Tongue (tissue), 2 donors: ENCODE data around the gene COMMD10. TPM values are rescaled to one million over a fixed set of nuclear protein-coding genes. Genes with fewer than 3 reads are reported as not detected.
A peak's percentile ranks its signal among the peaks of the same experiment; 100 is the strongest.

Experiments
- DNase-seq: peaks from one replicate; pipeline ENCODE4 v3.0.0-alpha.2; 2015
- total RNA-seq: library from RNA; depleted of rRNA; stranded (reverse); fragments of >200 nt; gene quantifications from one replicate; pipeline ENCODE4 v1.2.3, GENCODE V29; 2014

Gene COMMD10
- total RNA-seq, 1 donor from 2014 or later: 47.9 TPM

DNA sequence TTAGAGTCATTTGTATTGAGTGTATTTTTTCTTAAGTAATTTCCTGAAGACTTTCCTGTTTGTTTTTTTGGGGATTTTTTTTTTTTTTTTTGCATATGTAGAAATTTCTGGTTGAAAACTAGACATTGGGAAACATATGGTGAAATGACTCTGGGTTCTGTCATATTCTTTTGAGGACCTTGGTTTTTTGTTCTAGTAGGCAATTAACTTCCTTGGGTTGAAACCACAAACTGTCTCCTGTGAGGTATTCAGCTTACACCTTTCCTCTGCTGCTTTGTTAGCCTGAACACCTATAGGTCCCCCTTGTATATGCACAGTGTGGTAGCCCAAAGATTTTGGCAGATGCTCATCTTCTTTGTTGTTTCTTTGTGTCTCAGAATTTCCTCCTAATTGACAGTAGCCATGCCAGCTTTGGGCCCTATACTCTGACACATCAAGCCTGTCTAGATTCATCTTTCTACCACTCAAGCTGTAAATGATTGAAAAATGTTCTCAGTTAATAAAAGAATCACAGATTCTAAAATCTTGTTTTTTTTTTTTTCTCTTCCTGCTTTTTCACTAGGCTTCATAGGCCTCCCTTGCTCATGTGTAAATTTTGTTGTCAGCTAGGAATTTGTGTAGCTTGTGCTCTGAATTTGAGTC lies 140.6 kb downstream of the COMMD10 start:
- DNase-seq: no peak

GRCh38 chr5:116229131-116229689 lies 144.4 kb downstream of the COMMD10 start:
- DNase-seq: no peak

DNA sequence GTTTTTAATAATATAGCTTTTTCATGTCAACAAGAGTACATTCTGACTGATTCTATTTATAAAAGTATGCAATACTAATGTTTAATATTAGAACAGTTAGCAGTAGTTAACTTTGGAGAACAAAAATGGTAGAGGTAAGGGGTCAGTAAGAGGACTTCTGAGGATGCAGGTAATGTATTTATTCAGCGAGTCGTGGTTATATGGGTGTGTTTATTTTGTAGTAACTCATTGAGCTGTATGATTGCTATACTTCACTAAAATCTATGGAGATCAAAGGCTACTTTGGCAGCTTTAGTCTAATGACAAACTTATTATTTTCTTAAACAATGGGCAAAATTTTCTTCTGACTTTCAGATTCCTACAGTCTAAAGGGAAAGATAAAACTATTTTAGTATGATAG lies 146.5 kb downstream of the COMMD10 start:
- no peak for DNase-seq

DNA sequence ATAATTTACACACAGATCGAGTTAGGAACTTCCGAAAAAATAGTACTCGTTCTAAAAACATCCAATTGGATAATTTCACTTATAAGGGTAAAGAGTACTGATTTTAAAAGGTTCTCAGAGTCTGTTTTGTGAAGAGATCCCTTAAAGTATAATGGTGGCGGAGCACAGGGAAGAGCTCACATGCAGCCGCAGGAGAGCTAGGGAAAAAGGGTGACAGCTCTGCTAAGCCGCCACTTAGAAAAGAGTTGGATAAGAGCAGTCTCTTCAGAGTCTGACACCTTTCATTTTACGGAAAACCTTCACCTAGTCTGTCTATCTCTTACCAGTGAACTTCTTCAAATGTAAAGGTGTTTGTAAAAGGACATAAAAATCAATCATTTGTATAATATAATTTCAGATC lies 149.9 kb downstream of the COMMD10 start:
- no peak for DNase-seq

DNA sequence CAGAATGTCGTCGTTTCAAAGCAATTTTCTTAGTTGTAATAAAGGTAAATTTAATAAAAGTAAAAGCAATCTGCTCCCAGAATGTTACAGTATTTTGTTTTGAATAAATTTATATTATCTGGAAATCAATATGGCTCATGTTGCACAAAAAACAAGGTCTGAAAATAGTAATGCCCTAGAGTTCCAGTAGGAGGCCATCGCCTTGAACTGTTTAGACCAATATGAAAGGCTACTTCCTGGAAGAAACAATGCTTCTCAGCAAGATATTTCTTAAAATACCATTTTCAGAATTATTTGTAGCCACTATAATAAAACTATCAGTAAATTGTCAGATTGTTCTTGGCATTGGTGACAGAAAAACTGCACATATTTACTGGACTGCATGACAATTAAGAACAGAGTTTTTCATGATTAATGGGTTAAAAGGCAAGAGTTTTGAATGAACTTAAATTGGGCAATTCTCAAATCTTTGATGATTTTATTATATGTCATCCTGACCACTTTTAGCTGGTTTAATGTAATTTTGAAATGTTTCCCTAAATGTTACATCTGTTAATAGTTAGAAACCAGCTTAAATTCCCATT lies 153.2 kb downstream of the COMMD10 start:
- DNase-seq: no peak

GRCh38 chr5:116242343-116242742 lies 157.5 kb downstream of the COMMD10 start:
- peak; percentile 29 for DNase-seq

DNA sequence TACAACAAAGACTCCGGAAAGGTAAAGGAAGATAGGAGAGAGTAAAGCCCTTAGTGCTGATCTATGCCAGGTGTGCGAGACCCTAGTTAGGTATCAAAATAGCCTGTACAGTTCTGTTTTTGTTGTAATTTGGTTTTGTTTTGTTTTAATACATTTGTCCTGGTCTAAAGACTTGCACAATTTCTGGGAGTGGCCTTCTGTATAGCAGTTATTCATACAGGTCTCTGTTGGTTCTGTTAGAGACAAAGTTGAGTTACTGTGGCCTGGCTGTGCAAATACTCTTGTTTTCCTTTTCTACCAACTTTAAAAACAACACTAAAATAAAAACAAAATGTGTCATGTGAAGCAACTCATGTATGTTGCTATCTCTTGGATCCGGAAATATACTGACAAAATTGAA lies 163.6 kb downstream of the COMMD10 start:
- DNase-seq: no peak

- no peak for DNase-seq
Measured at GRCh38 chr5:116249648-116250047, 164.8 kb downstream of the COMMD10 start.

DNA sequence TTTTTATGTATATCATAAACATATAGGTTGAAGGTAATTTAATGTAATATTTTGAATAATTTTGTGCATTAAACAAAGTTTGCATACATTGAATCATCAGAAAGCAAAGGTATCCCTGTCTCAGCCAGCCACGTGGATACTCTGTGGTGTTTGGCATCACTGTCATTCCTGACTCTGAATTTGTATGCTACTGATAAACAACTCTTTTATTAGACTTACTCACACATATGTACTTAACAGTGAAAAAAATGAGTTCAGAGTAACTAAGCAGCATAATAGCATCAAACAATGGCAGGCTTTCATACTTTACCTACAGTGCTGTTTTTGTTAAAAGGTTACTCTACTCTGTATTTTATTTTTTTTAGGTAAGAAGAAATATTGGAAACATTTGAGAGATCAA lies 171.9 kb downstream of the COMMD10 start:
- DNase-seq: no peak

GRCh38 chr5:116265471-116265870 lies 180.6 kb downstream of the COMMD10 start:
- DNase-seq: no peak

DNA sequence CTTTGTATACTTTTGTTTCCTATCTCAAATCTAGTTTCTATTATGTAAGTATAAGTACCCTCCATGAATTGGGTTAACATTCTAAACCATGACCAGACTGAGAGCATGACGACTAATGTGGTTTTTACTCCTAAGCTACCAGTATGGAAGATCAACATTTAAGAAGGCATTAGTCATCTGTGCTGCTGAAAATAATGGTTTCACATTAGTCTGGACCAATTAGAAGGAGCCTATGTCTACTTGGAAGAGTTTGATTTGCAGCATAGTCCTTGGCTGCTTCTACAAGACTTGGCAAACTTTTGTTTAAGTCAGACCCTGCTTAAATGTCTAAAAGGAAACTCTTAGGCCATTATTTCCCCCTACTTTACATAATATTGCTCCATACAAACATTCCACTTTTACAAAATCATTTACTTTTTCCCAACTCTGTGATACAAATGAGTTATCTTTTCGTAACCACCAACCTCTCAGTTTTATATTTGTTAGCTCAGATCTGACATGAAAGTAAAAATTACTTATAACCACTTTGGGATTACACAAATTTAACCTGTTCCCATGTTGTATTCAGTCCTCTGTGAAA lies 186.7 kb downstream of the COMMD10 start:
- DNase-seq: no peak

- DNase-seq: no peak
Measured at GRCh38 chr5:116272281-116272941, 187.6 kb downstream of the COMMD10 start.

DNA sequence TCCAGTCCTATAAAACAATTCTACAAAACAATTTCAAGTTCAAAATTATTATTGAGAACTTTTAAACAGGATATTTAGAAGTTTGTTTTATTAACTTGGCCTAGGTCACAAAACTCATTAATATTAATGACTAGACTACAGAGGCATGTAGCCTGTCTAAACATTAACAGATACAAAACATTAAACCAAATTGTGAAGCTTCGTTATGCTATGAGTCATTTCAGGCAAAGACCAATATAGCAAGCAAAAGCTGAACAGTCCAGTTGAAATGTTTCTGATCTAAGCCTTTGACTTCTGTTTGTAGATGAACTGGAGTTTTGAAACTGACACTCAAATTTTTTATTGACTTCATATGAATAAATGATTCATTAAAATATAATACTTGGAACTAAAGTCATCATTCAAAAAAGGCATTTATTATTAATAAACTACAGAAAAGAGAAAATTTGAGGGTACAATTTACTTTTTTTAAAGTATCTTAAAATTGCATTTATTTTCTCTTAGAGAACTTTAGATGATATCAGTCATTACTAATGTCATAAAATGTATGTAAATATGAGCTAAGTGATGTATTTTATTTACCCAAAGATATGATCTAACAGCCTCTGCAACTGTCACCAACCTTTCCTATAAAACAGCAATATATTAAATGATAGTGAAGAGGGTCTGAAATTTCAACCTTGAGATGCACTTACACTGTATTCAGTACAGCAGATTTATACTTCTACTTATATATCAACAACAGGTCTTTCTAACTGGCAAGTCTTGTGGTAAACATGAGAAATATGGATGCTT lies 188.8 kb downstream of the COMMD10 start:
- no peak for DNase-seq

- no peak for DNase-seq
Measured at GRCh38 chr5:116274251-116274650, 189.4 kb downstream of the COMMD10 start.

- no peak for DNase-seq
Measured at GRCh38 chr5:116275282-116275681, 190.5 kb downstream of the COMMD10 start.

DNA sequence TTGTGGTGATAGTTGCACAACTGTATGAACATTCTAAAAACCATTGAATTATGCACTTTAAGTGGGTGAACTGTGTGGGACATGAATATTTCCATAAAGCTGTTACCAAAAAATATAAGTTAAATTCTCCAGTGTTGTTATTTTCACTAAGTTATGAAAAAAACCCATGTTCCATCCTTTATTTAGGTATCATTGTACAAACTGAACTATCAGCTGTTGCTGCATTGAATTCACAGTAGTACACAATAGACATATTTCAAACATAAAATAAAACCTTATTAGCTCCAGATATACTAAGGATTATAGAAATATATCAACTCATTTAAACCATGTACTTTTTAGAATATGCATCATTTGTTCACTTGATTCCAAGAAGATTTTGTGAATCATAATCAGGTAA lies 192.1 kb downstream of the COMMD10 start:
- no peak for DNase-seq

- no peak for DNase-seq
Measured at GRCh38 chr5:116280149-116280803, 195.5 kb downstream of the COMMD10 start.

DNA sequence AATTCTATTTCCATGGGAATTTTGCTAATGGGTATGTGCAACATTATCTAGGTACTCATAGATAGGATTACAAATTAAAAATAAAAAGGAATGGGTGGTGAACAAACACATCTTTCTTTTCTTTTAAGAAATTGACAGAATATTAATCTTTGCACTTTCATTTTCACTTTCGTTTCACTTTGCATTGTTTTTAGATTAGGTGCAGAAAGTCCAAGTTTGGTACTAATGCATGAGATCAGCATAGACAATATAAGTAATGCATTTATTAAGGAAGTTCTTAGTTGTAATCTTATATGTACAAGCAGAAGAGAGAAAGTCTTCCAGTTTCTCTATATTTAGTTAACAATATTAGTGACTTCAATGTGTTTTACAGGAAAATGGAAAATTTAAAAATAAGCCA lies 196.5 kb downstream of the COMMD10 start:
- DNase-seq: no peak

GRCh38 chr5:116288524-116288923 lies 203.7 kb downstream of the COMMD10 start:
- DNase-seq: no peak

GRCh38 chr5:116289276-116289675 lies 204.5 kb downstream of the COMMD10 start:
- no peak for DNase-seq

DNA sequence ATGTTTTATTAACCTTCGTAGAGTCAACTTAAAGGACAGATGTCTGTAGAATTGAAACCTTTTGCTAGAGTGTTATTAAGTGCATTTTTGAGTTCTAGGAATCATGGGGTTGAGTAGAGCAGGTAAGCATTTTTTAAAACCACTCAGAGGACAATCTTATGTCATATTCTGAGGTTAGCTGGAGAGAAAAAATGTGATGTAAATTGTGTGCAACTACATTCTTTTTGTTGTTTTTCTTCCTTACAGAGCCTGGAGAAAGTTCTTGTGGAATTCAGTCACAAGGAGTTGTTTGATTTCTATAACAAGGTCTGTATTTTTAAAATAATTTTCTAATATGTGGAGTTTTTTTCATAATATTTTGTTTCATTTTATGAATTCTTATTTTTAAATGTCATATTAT lies 206.4 kb downstream of the COMMD10 start:
- no peak for DNase-seq

- DNase-seq: no peak
Measured at GRCh38 chr5:116292321-116292720, 207.5 kb downstream of the COMMD10 start.
